SK-N-SH (cell line): Measurements from ENCODE around the gene UGCG. TPM values are rescaled to one million over a fixed set of nuclear protein-coding genes. Genes with fewer than 3 reads are reported as not detected.

Experiments
- CTCF ChIA-PET: fragments of 300-600, 350-600 bp; formaldehyde crosslinking; extraction: SDS; loops from one replicate; lab custom pipeline; 2021; lab: Yijun Ruan, JAX
- POLR2A ChIA-PET: fragments of 350-600 bp; sonication (Branson Sonifier 250); formaldehyde crosslinking; extraction: SDS; loops from one replicate; lab custom pipeline; 2020; ENCODE audit warnings: antibody characterized with exemption, inconsistent platforms; lab: Yijun Ruan, JAX
- DNase-seq: peaks from one replicate; pipeline ENCODE4 v3.0.0; 2012
- H2AFZ ChIP-seq: fragments of 200-600 bp; sonication (generic); 2 replicates; pipeline ENCODE4 v1.8.1; 2016; ENCODE audit warnings: antibody characterized with exemption, mild to moderate bottlenecking, low read depth
- H3F3A ChIP-seq: fragments of 200-600 bp; sonication (generic); replicated peaks from 2 replicates; pipeline ENCODE3; 2016; ENCODE audit warnings: antibody characterized with exemption, mild to moderate bottlenecking; ENCODE audit not compliant: insufficient read depth
- H3K27ac ChIP-seq, 2 experiments: fragments of 200-500 bp in 1 of 2; fragments of 200-600 bp in 1 of 2; sonication (Bioruptor generic) in 1 of 2; sonication (generic), shearing (Covaris generic) in 1 of 2; 2 replicates each; pipeline versions ENCODE4 v1.5.1 to v1.6.1; 2014 to 2016; ENCODE audit warnings: low read depth in 2 of 2, inconsistent platforms in 1 of 2, low read length in 1 of 2, mild to moderate bottlenecking in 1 of 2, mixed read lengths in 1 of 2
- H3K27me3 ChIP-seq: fragments of 200-600 bp; sonication (generic), shearing (Covaris generic); 2 replicates; pipeline ENCODE4 v1.6.1; 2016; ENCODE audit warnings: mixed run types; ENCODE audit not compliant: insufficient read depth
- H3K36me3 ChIP-seq, 2 experiments: fragments of 200-500 bp in 1 of 2; fragments of 200-600 bp in 1 of 2; sonication (Bioruptor generic) in 1 of 2; sonication (generic) in 1 of 2; replicated peaks in 1 of 2; 2 replicates each; pipeline versions ENCODE3 to v1.5.1; 2014 to 2016; ENCODE audit warnings: low read length in 1 of 2, mild to moderate bottlenecking in 1 of 2; ENCODE audit not compliant: insufficient read depth in 2 of 2, control insufficient read depth in 1 of 2
- H3K4me1 ChIP-seq, 2 experiments: fragments of 200-500 bp in 1 of 2; fragments of 200-600 bp in 1 of 2; sonication (Bioruptor generic) in 1 of 2; sonication (generic), shearing (Covaris generic) in 1 of 2; 2 replicates each; pipeline versions ENCODE4 v1.5.1 to v1.6.1; 2014 to 2016; ENCODE audit warnings: low read depth in 1 of 2, low read length in 1 of 2, mixed run types in 1 of 2; ENCODE audit not compliant: insufficient read depth in 2 of 2, control insufficient read depth in 1 of 2
- H3K4me2 ChIP-seq: fragments of 200-600 bp; sonication (generic), shearing (Covaris generic); 2 replicates; pipeline ENCODE4 v1.6.1; 2017; ENCODE audit warnings: mixed run types
- H3K4me3 ChIP-seq, 2 experiments: fragments of 200-500 bp in 1 of 2; fragments of 200-600 bp in 1 of 2; sonication (Bioruptor generic) in 1 of 2; sonication (generic), shearing (Covaris generic) in 1 of 2; 2 replicates each; pipeline versions ENCODE4 v1.5.1 to v1.8.1; 2014 to 2016; ENCODE audit warnings: low read depth in 2 of 2, inconsistent platforms in 1 of 2, low read length in 1 of 2, mild to moderate bottlenecking in 1 of 2, mixed read lengths in 1 of 2, moderate library complexity in 1 of 2
- H3K79me2 ChIP-seq: fragments of 200-600 bp; sonication (generic); 2 replicates; pipeline ENCODE4 v1.8.1; 2017; ENCODE audit warnings: mild to moderate bottlenecking; ENCODE audit not compliant: insufficient read depth
- H3K9ac ChIP-seq: fragments of 200-600 bp; sonication (generic); 2 replicates; pipeline ENCODE4 v1.6.1; 2017; ENCODE audit warnings: mixed run types
- H3K9me2 ChIP-seq: fragments of 200-600 bp; sonication (generic); 2 replicates; pipeline ENCODE4 v1.6.1; 2017; ENCODE audit warnings: mixed run types
- H3K9me3 ChIP-seq: fragments of 200-600 bp; sonication (generic); 2 replicates; pipeline ENCODE4 v1.6.1; 2017; ENCODE audit warnings: mixed run types, mild to moderate bottlenecking, moderate library complexity
- H4K20me1 ChIP-seq: fragments of 200-600 bp; sonication (generic); 2 replicates; pipeline ENCODE4 v1.6.1; 2017; ENCODE audit warnings: mild to moderate bottlenecking, mixed run types; ENCODE audit not compliant: insufficient read depth
- ELF1 ChIP-seq: IDR thresholded peaks from 2 replicates; pipeline ENCODE4 v1.4.0; 2012
- EP300 ChIP-seq, 2 experiments: IDR thresholded peaks; 2 replicates each; pipeline versions ENCODE4 v1.4.0 to v1.6.1; 2012; ENCODE audit warnings: borderline replicate concordance in 1 of 2, low read depth in 1 of 2, low read length in 1 of 2
- FOSL2 ChIP-seq: IDR thresholded peaks from 2 replicates; pipeline ENCODE4 v1.4.0; 2012; ENCODE audit warnings: low read depth, mild to moderate bottlenecking, moderate library complexity, borderline replicate concordance
- GABPA ChIP-seq: IDR thresholded peaks from 2 replicates; pipeline ENCODE4 v1.4.0; 2012; ENCODE audit warnings: low read depth, mild to moderate bottlenecking
- GATA2 ChIP-seq: sonication (generic); formaldehyde crosslinking; IDR thresholded peaks from 2 replicates; pipeline ENCODE4 v1.5.0; 2020; ENCODE audit warnings: mild to moderate bottlenecking, missing genetic modification reagents
- JUND ChIP-seq: IDR thresholded peaks from 2 replicates; pipeline ENCODE4 v1.4.0; 2012
- MAX ChIP-seq: IDR thresholded peaks from 2 replicates; pipeline ENCODE4 v1.4.0; 2012; ENCODE audit warnings: low read depth
- MEF2A ChIP-seq: IDR thresholded peaks from 2 replicates; pipeline ENCODE4 v1.4.0; 2012; ENCODE audit warnings: low read depth, borderline replicate concordance
- MXI1 ChIP-seq: IDR thresholded peaks from 2 replicates; pipeline ENCODE4 v1.6.1; 2012; ENCODE audit warnings: mild to moderate bottlenecking, low read depth, low read length, improper control_type of control experiment
- NRF1 ChIP-seq: IDR thresholded peaks from 2 replicates; pipeline ENCODE4 v1.6.1; 2012; ENCODE audit warnings: low read depth, mild to moderate bottlenecking, low read length
- PBX3 ChIP-seq: IDR thresholded peaks from 2 replicates; pipeline ENCODE4; 2012
- RAD21 ChIP-seq: IDR thresholded peaks from 2 replicates; pipeline ENCODE4 v1.6.1; 2012; ENCODE audit warnings: mild to moderate bottlenecking, low read length
- RCOR1 ChIP-seq: fragments of 150-350 bp; IDR thresholded peaks from 2 replicates; pipeline ENCODE4 v1.6.1; 2017; ENCODE audit warnings: antibody characterized with exemption, low read length
- TCF12 ChIP-seq: IDR thresholded peaks from 2 replicates; pipeline ENCODE4 v1.4.0; 2012
- TEAD4 ChIP-seq: IDR thresholded peaks from 2 replicates; pipeline ENCODE4 v1.4.0; 2012; ENCODE audit warnings: mild to moderate bottlenecking, borderline replicate concordance; ENCODE audit not compliant: insufficient read depth
- YY1 ChIP-seq: IDR thresholded peaks from 2 replicates; pipeline ENCODE4 v1.4.0; 2012; ENCODE audit warnings: low read depth, mild to moderate bottlenecking
- WGBS: methylation state at CpG from one replicate; pipeline ENCODE4 v1.1.6; 2017; ENCODE audit warnings: low lambda C conversion rate; 5-methylcytosine and 5-hydroxymethylcytosine counted together
- polyA plus RNA-seq, 3 experiments: library from polyadenylated mRNA; depleted of rRNA; stranded (reverse); fragments of >200 nt; gene quantifications; 2 replicates each; pipeline ENCODE4 v1.2.3, GENCODE V29; 2012
- TF ChIP-seq, protein P1 (sequence below): IDR thresholded peaks from 2 replicates; pipeline ENCODE4 v1.6.1; 2012; ENCODE audit warnings: mild to moderate bottlenecking, low read depth, low read length, moderate library complexity
- TF ChIP-seq, protein P2 (sequence below): fragments of 200-600 bp; sonication (generic); IDR thresholded peaks from 2 replicates; pipeline ENCODE4 v1.6.1; 2017; ENCODE audit warnings: antibody characterized with exemption, mild to moderate bottlenecking, moderate library complexity
- TF ChIP-seq, protein P3 (sequence below): IDR thresholded peaks from 2 replicates; pipeline ENCODE4 v1.4.0; 2012; ENCODE audit warnings: low read depth, borderline replicate concordance
- TF ChIP-seq, protein P4 (sequence below): IDR thresholded peaks from 2 replicates; pipeline ENCODE4 v1.4.0; 2012; ENCODE audit warnings: low read depth, borderline replicate concordance

UGCG gene
- polyA plus RNA-seq, 1 of the 3 experiments (the other 2 are of a cell fraction), result 20.0 TPM

DNA sequence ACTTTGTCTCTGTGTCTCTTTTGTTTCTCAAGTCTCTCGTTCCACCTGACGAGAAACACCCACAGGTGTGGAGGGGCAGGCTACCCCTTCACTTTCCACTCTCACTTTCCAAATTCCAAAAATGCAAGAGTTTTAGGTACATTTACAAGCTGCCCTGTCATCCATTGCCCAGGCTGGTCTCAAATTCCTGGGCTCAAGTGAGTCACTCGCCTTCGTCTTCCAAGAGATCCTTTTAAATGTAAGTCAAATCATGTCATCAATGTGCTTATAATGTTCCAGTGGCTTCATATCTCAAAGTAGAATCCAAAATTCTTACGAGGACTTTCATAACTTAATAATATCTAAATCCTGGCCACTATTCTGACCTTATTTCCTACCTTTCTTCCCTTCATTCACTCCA is 20.4 kb upstream of the UGCG start:
- H3K27ac ChIP-seq, result no peak overlapping the region

More for the DNA sequence above, 20.4 kb upstream of the UGCG start:
- CTCF ChIA-PET, result no interaction called here
- Histone ChIP-seq H3K4me3 (no peak overlapping the region), H3K4me1 (peaks cover 0 to 3% of the 10 kb centered on the region in 2 experiments; a peak in 1 of 4 replicates), H3K27me3 (no peaks in the 10 kb centered on the region), H3F3A (no peaks in the 10 kb centered on the region), H3K4me2 (no peak overlapping the region), H3K9me2 (no peaks in the 10 kb centered on the region), H3K36me3 (no peaks in the 10 kb centered on the region), H3K9ac (no peak overlapping the region), H4K20me1 (no peaks in the 10 kb centered on the region), H3K9me3 (no peaks in the 10 kb centered on the region), H2AFZ (no peak overlapping the region), H3K79me2 (no peaks in the 10 kb centered on the region)
- TF ChIP-seq MAX (no peak), TEAD4 (no peak), FOSL2 (no peak), NRF1 (no peak), GATA2 (CRISPR knock-in tag) (no peak), RCOR1 (no peak), PBX3 (no peak), YY1 (no peak), EP300 (IDR thresholded peaks at IDR 0.05; ENCODE audit: borderline replicate concordance in 1 of 2, low read depth in 1 of 2, low read length in 1 of 2) (no peak), JUND (no peak), TCF12 (no peak), ELF1 (no peak), MEF2A (no peak), GABPA (no peak), RAD21 (no peak), MXI1 (no peak)
- TF ChIP-seq, protein P1, sequence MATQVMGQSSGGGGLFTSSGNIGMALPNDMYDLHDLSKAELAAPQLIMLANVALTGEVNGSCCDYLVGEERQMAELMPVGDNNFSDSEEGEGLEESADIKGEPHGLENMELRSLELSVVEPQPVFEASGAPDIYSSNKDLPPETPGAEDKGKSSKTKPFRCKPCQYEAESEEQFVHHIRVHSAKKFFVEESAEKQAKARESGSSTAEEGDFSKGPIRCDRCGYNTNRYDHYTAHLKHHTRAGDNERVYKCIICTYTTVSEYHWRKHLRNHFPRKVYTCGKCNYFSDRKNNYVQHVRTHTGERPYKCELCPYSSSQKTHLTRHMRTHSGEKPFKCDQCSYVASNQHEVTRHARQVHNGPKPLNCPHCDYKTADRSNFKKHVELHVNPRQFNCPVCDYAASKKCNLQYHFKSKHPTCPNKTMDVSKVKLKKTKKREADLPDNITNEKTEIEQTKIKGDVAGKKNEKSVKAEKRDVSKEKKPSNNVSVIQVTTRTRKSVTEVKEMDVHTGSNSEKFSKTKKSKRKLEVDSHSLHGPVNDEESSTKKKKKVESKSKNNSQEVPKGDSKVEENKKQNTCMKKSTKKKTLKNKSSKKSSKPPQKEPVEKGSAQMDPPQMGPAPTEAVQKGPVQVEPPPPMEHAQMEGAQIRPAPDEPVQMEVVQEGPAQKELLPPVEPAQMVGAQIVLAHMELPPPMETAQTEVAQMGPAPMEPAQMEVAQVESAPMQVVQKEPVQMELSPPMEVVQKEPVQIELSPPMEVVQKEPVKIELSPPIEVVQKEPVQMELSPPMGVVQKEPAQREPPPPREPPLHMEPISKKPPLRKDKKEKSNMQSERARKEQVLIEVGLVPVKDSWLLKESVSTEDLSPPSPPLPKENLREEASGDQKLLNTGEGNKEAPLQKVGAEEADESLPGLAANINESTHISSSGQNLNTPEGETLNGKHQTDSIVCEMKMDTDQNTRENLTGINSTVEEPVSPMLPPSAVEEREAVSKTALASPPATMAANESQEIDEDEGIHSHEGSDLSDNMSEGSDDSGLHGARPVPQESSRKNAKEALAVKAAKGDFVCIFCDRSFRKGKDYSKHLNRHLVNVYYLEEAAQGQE, result no peak
- TF ChIP-seq, protein P2, sequence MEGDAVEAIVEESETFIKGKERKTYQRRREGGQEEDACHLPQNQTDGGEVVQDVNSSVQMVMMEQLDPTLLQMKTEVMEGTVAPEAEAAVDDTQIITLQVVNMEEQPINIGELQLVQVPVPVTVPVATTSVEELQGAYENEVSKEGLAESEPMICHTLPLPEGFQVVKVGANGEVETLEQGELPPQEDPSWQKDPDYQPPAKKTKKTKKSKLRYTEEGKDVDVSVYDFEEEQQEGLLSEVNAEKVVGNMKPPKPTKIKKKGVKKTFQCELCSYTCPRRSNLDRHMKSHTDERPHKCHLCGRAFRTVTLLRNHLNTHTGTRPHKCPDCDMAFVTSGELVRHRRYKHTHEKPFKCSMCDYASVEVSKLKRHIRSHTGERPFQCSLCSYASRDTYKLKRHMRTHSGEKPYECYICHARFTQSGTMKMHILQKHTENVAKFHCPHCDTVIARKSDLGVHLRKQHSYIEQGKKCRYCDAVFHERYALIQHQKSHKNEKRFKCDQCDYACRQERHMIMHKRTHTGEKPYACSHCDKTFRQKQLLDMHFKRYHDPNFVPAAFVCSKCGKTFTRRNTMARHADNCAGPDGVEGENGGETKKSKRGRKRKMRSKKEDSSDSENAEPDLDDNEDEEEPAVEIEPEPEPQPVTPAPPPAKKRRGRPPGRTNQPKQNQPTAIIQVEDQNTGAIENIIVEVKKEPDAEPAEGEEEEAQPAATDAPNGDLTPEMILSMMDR, result no peak
- TF ChIP-seq, protein P3, sequence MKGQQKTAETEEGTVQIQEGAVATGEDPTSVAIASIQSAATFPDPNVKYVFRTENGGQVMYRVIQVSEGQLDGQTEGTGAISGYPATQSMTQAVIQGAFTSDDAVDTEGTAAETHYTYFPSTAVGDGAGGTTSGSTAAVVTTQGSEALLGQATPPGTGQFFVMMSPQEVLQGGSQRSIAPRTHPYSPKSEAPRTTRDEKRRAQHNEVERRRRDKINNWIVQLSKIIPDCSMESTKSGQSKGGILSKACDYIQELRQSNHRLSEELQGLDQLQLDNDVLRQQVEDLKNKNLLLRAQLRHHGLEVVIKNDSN, result no peak
- TF ChIP-seq, protein P4, sequence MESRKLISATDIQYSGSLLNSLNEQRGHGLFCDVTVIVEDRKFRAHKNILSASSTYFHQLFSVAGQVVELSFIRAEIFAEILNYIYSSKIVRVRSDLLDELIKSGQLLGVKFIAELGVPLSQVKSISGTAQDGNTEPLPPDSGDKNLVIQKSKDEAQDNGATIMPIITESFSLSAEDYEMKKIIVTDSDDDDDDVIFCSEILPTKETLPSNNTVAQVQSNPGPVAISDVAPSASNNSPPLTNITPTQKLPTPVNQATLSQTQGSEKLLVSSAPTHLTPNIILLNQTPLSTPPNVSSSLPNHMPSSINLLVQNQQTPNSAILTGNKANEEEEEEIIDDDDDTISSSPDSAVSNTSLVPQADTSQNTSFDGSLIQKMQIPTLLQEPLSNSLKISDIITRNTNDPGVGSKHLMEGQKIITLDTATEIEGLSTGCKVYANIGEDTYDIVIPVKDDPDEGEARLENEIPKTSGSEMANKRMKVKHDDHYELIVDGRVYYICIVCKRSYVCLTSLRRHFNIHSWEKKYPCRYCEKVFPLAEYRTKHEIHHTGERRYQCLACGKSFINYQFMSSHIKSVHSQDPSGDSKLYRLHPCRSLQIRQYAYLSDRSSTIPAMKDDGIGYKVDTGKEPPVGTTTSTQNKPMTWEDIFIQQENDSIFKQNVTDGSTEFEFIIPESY, result no peak
- no peak for DNase-seq
- 84% methylated on average over 5 of the region's 5 CpGs for WGBS
- POLR2A ChIA-PET, result no interaction called here
